NOMO-1 treated with dmso at 0.1 percent for 144 hours (cell line): ENCODE measurements around the gene ANKLE2.
"Not testable (repeated sequence)": the region's sequence is repeated elsewhere in the genome, so short reads cannot be mapped to it uniquely, and the experiment has no call there.

ENCODE experiments used
- DNase-seq: peaks from one replicate; lab custom pipeline; 2025; ENCODE audit not compliant: unreplicated experiment; lab: John Stamatoyannopoulos, UW

ANKLE2 gene

DNA sequence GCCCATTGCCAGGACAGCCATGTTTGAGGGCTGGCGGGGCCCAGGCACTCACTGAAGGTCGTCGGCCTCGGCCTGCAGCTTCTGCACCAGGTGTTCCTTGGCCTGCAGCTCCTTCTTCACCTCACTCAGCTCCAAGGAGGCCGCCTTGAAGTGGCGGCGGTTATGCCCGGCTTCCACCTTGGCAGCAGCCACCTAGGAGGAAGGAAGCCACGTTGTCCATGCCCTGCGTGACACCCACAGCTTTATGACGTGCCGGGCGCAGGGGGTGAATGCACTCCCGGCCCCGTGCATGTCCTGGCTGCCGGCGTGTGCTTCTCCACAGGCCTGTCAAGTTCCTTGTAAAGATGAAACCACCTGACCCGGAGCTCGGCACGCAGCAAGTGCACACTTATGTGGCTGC is 16.0 kb upstream of the ANKLE2 start:
- no peak for DNase-seq

DNA sequence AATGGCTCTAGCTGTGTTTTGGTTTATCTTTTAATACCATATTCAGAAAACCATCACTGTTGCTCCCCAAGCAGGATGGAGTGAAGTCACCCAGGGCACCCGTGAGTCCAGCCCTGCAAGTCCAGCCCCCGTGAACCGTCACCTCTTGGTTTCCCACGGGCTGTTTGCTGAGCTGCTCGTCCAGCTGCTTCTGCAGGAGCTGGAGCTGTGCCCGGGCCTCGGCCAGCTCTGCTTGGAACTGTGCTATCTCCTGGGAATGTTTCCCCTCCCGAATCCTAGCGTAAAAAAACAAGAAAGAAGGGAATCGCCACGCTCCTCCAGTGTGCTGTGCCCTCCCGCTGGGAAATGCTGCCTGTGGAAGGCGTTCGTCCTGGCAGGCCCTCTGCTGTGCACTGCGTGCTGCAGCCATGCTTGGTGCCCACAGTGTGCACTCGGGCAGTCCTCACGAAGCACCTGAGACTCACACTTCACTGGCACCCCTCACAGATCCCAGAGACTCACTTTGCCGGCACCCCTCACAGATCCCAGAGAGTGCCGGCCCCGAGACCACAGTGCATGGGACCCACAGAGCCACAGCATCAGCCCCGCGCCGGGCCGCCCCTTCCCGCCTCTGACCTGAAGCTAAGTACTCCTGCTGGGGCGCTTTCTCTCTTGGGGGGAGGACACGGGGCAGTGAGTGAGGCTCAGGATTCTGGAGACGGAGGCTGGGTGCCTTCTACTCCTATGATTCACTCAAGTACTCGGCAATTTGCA is 15.4 kb upstream of the ANKLE2 start:
- no peak for DNase-seq

DNA sequence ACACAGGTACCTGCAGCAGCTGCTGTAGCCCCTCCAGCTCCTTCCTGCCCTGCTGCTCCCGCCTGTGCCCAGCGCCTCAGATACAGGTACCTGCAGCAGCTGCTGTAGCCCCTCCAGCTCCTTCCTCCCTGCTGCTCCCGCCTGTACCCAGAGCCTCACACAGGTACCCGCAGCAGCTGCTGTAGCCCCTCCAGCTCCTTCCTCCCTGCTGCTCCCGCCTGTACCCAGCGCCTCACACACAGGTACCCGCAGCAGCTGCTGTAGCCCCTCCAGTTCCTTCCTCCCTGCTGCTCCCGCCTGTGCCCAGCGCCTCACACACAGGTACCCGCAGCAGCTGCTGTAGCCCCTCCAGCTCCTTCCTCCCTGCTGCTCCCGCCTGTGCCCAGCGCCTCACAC is 14.6 kb upstream of the ANKLE2 start:
- DNase-seq, result not testable (repeated sequence)

DNA sequence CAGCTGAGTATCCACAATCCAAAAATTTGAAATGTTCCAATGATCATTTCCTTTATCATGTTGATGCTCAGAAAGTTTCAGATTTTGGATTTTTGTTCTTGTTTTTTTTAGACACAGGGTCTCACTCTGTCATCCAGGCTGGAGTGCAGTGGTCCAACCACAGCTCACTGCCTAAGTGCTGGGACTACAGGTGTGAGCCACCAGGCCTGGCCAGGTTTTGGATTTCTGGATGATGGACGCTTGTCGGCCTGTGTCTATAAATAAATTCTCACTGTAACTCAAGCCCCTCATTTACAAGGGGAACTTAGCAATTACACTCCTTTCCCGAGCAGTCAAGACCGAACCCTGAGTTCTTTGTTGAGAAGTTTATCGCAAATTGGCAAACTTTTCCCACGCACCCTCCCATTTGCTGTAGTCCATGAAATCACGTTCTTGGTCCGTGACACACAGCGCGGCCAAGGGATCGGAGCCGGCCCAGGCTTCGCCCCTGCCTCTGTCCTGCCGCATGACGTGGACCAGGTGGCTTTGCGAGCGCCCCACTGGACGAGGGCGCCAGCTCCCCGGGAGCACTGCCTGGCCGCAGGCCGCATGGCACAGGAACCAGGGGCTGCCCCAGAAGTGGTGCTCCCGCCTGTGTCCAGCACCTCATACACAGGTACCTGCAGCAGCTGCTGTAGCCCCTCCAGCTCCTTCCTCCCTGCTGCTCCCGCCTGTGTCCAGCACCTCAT is 14.0 kb upstream of the ANKLE2 start:
- DNase-seq, result no peak

DNA sequence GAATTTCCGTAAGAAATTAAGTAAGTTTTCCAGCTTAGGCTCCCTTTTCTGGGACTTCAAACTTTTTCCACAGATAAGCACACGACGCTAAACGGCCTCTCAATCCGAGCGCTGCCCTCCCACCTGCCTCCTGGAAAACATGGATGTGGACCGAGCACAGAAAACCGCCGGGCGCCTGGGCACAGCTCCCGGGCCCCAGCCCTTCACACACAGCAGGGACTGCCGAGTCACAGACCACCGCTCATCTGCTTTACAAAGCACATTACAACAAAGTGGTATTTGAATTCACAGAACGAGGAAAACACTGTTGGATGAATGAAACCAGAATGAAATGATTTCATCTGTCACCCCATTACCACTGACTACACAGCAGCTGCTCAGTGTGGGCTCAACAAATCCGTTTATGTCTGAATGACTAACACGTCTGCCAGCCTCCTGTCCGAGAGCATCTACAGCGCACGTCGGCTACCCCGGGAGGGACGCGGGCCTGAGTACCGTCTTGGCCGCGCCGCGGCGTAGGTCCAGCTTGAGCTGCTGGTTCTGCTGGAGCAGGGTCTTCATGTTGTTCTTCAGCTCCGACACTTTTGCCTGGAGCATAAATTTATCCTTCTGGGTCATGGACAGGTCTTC is 13.1 kb upstream of the ANKLE2 start:
- no peak for DNase-seq

DNA sequence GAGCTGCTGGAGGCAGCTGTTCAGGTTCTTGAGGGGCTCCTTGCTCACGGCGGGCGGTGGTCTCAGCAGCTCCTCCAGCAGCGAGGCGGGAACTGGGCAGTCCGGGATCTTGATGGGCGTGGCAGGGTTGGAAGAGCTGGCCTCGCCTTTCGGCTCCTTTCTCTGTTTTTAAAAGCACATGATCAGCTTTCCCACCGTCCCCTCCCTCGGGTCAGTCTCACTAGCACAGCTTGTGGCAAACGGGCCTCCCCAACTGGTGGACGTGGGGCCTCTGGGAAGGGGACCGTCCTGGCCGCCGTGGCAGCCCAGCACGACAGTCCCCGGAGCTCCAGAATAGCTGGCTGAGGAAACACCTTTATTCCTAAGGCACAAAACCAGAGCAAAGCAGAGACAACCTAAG is 12.5 kb upstream of the ANKLE2 start:
- DNase-seq, result no peak

DNA sequence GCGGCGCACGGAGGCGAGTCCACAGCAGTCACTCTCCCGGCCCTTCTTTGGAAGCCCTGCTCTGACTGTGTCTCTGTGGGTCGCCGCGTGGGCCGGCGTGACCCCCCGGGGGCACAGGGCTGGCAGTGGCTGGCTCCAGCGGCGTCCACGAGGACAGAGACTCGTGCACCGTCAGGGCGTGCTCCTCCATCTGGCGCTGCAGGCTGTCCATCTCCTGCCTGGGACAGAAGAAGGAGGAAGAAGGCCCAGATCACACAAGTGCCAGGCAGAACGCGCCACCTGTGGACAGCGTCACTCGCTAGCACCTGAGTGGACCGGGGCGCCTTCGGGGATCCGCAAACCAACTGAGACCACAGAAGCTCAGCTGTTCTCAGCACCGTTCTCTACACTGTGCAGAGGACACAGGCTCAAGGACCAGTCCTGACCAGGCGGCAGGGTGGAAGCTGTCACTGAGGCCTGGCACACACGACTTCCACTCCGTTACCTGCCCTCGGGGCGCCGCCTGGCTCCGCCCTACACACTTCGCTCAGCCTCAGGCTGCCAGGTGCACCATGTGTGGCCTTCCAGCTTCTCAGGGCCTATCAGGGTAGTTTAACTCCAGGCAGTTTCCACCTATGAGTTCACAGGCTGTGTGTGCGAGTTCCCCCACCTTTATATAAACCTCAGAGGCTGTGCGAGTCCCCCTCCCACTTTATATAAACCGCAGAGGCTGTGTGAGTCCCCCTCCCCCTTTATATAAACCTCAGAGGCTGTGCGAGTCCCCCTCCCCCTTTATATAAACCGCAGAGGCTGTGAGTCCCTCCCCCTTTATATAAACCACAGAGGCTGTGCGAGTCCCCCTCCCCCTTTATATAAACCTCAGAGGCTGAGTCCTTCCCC is 11.7 kb upstream of the ANKLE2 start:
- DNase-seq, result no peak

DNA sequence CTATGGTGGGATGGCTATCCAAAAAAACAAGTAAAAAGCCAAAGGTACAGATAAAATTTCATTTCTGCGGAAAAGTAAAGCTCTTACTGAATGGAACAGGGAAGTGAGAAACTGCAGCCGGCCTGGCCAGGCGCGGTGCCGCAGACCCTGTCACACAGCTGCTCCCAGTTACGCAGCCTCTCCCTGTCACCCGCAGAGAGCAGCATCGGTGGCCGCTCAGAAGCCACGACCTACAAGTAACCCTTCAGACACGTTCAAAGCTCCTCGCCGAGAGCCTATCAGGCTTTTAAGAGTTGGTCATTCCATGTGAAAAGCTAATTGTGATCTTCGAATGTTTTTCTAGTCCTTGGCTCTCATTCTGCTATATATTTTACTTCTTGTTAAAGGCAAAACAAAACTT is 11.0 kb upstream of the ANKLE2 start:
- no peak for DNase-seq

DNA sequence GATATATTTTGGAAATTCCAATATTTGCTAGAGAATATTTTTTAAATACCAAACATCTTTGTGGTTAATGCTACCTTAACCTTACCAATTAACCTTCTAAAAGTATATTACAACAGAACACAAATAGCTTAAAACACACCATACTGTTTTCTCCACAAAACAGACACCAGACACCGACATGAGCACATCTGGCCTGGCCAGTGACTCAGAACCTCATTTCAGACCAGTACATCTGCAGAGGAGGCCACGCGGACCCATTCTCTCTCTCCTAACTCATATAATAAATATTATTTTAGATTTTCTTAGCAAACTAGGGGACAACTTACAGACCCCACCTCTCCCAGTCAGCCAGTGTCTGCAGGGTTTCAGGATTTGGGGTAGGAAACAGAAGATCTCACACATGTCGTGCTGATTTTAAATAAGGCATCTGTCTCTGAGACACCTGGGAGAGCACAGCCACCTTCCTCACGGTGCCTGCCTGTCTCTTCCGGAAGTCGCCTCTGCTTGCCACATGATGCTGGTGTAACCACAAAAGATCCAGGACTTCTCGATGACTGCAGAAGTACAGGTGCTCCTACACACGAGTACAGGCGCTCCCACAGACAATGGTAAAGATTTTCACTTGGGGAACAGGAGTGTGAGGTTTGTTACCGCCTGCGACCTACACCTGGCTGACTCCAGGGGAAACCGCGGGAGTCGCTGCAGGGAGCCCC is 9.7 kb upstream of the ANKLE2 start:
- no peak for DNase-seq

DNA sequence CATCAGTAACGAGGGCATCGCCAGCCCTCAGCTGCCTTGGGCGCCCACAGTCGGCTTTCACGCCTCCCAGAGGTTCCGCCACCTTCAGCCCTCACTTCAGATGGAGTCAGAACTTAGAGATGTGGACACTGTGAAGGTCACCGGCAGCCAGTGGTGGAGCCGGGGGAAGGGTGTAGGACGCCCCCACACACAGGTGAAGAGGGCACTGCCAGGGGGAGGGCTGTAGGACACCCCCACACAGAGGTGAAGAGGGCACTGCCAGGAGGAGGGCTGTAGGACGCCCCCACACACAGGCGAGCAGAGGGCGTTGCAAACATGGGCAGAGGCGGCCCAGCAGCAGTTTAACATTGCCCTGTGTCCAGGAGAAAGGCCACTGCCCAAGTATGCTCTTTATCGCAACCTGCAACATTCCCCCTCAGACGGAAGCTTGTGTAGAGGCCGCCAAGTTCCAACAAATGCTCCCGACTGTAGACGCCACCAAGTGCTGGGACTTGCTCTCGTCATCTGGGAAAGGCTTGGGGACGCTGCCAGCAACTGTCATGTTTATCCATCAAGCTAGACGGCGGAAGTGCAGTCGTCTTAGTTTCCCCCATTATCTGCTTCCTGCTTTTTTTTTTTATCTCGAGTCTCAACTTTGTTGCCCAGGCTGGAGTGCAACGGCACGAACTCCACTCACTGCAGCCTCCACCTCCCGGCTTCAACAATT is 4.9 kb upstream of the ANKLE2 start:
- no peak for DNase-seq

DNA sequence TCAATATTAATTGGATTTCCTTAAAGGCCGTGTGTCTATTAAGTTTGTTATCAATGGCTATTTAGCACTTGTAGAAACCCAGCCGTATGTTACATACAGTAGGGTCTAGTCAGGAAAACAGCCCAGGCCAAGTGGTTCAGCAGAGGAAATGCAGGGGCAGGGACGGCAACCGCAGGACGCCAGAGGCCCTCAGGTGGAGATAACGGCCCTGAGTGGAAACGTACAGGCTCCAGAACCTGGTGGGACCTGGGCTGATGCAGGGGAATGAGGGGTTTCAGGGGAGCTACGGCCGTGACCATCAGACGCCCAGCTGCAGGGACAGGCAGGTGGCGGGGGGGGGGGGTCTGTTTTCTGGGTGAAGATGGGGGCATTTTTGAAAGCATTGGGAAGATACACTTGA is 3.7 kb upstream of the ANKLE2 start:
- no peak for DNase-seq

DNA sequence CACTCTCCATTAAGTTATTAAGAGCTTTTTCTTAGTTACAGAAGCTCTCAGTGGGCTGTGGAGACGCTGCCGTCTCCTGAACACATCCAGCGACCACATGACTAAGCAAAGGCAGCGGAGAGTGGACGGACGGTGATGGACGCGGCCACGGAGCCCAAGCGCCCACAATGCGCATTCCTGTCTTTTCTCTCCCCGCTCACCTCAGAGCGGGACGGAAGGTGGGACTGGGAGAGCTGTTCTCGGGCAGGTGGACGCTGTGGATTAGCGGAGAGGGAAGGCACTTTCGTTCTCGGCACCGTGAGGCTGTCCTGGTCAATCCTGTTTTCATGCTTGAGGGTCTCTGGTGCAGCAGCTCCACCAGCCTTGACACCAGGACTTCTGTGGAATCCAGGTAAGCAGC is 2.6 kb upstream of the ANKLE2 start:
- DNase-seq, result no peak

DNA sequence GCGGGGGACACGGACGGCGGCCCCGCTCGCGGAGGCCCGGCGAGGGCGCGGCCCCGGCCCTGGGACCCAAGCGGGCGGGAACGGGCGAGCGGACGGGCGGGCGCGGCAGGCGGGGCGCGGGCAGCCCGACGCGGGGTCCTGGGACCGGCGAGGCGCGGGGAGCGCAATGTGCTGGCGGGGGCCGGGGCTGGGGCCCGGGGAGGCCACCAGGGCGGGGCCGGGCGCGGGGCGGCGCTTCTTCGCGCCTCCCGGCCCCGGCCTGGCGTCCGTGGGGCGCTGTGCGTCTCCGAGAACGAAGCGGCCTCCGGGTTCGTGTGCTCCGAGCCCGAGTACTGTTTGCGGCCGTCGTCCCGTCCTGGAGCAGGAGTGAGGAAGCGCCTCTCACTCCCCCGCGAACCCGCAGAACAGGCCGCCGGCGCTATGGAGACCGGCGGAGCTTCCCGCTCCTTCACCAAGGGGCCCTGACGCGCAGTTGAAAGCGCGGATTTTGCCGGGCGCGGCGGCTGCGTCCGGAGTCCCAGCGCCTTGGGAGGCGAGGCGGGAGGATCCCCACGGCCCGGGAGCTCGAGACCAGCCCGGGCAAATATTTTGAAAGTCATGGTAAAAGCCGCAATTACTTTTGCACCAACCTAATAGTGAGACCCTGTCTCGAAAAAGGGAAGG is 420 bp upstream of the ANKLE2 start:
- DNase-seq, result peak; percentile 85

DNA sequence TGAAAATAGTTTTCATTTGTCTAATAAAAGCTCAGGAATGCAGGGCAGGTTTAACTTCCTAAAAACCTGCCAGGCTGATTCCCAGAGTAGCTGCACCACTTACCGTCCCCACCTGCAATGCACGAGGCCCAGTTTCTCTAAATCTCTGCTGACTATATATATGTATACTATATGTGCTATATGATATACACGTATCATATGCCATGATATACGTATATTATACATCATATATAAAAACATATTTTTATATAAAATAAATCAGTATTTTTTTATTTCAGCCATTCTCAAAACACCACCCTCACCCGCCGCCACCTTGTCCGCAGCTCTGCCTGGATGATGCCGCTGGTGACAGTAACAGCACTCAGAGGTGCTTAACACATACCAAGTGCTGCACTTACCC is 2.3 kb downstream of the ANKLE2 start:
- DNase-seq, result no peak

DNA sequence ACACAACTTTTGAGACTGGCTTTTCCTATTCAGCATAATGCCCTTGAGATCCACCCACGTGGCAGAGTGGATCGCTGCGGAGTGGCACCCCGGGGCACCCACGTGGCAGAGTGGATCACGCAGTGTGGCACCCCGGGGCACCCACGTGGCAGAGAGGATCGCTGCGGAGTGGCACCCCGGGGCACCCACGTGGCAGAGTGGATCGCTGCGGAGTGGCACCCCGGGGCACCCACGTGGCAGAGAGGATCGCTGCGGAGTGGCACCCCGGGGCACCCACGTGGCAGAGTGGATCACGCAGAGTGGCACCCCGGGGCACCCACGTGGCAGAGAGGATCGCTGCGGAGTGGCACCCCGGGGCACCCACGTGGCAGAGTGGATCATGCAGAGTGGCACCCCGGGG is 2.8 kb downstream of the ANKLE2 start:
- not testable (repeated sequence) for DNase-seq

DNA sequence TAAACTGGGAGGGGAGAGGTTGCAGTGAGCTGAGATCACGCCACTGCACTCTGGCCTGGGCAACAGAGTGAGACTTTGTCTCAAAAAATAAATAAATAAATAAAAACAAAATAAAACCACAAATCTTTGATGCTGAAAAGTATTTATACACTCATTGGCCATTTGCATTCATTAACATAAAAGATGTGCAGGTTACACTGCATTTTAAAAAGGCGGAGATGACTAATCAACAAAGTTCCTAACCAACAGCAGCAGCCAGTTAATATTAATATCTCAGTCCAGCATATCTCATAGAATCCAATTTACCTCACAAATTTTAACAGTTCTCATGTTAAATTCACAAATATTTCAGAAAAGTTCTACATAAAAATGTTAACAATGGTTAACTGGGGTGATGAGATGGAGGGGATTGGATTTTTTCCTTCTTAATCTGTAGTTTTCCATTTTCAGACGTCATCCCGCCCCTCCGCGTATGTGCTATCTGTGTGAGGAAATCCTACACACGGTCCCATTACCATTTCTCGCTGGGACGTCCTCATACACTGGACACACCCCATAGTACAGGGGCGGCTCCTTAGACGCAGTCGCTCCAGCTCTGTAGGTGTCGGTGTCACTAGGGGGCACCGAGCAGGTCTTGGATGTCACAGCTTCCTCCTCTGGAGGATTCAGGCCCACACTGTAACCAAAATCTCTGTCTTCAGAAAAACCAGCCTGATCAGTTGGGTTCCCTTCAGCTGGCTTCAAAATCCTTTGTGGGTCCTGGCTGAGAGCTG is 7.3 kb downstream of the ANKLE2 start:
- DNase-seq, result no peak

DNA sequence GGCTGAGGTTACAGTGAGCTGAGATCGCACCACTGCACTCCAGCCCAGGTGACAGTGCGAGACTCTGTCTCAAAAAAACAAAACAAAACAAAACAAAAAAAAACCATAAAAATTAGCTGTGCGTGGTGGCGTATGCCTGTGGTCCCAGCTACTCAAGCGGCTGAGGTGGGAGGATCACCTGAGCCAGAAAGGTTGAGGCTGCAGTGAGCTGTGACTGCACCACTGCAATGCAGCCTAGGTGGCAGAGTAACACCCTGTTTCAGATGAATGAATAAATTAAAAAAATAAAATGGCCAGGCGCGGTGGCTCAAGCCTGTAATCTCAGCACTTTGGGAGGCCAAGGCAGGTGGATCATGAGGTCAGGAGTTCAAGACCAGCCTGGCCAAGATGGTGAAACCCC is 8.0 kb downstream of the ANKLE2 start:
- DNase-seq, result not testable (repeated sequence)

DNA sequence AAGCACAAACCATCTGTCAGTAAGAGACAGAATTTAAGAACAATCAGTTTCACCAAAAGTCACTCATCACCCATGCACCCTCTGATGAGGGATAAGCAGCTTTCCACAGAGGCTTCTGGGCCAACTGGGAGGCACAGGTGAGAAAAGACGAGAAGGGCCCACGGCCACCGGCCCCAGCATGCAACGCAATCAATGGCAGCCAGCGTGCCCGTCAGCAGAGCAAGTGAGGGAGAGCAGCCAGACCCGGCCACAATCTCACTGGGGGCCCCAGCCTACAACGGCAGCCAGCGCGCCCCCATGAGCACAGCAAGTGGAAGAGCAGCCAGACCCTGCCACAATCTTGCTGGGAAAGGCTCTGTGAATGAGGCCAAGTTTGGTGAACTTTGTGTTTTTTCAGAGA is 13.3 kb downstream of the ANKLE2 start:
- DNase-seq, result no peak

DNA sequence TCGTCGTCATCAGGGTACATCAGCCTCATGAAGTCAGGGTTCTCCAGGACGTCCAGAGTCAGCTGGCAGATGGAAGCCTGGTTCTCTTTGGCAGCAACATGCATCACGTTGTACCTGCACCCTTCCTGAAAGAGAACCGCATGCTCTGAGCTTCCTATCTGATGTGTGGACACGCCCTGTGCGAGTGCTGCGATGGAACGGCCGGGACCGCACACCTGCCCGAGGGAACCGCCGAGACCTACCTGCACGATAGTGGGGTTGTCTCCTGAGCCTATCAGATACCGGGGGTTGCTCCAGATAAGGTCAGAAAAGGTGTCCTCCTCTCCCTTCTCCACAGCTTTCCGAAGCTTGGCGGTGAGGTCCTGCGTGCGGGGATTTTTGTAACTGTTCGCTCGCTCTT is 13.7 kb downstream of the ANKLE2 start:
- no peak for DNase-seq
